HepG2 (cell line): ENCODE data around the gene GRB2. TPM values are rescaled to one million over a fixed set of nuclear protein-coding genes. Genes with fewer than 3 reads are reported as not detected.
A peak's percentile ranks its signal among the peaks of the same experiment; 100 is the strongest.

ENCODE experiments used
- EED ChIP-seq: sonication (generic); formaldehyde crosslinking; IDR thresholded peaks from 2 replicates; pipeline ENCODE4 v1.5.0; 2020; ENCODE audit warnings: mild to moderate bottlenecking, missing genetic modification reagents
- ESRRA ChIP-seq: sonication (generic); formaldehyde crosslinking; IDR thresholded peaks from 2 replicates; pipeline ENCODE4 v1.5.1; 2020; ENCODE audit warnings: mild to moderate bottlenecking, low read depth, missing genetic modification reagents
- GTF3A ChIP-seq: sonication (generic); formaldehyde crosslinking; conservative IDR thresholded peaks from 2 replicates; pipeline ENCODE4 v1.4.0; 2020; ENCODE audit warnings: mild to moderate bottlenecking, missing genetic modification reagents
- HDAC6 ChIP-seq: fragments of 200-600 bp; sonication (generic); IDR thresholded peaks from 2 replicates; pipeline ENCODE4 v1.7.0; 2017; ENCODE audit warnings: mild to moderate bottlenecking, antibody characterized with exemption, low read length, low read depth
- PHF5A ChIP-seq: IDR thresholded peaks from one replicate; pipeline ENCODE4 v1.6.1; 2018; ENCODE audit warnings: low read depth, missing genetic modification reagents; ENCODE audit not compliant: unreplicated experiment
- PRDM10 ChIP-seq: sonication (generic); formaldehyde crosslinking; IDR thresholded peaks from 2 replicates; pipeline ENCODE4 v1.4.0; 2020; ENCODE audit warnings: low read depth, missing genetic modification reagents
- REXO4 ChIP-seq: sonication (generic); formaldehyde crosslinking; IDR thresholded peaks from 2 replicates; pipeline ENCODE4 v1.8.0; 2022; ENCODE audit warnings: missing genetic modification reagents, mild to moderate bottlenecking, borderline replicate concordance
- RXRB ChIP-seq: IDR thresholded peaks from 2 replicates; pipeline ENCODE4 v1.6.1; 2016; ENCODE audit warnings: borderline replicate concordance, missing genetic modification reagents, missing compliant biosample characterization
- SOX13 ChIP-seq, 3 experiments: fragments of 450-650 bp in 1 of 3; sonication (generic) in 1 of 3; formaldehyde crosslinking in 1 of 3; IDR thresholded peaks in 2 of 3; conservative IDR thresholded peaks in 1 of 3; 2 replicates each; pipeline versions ENCODE4 v1.5.0 to v1.6.1; 2016 to 2020; ENCODE audit warnings: antibody characterized with exemption in 1 of 3, mild to moderate bottlenecking in 1 of 3, missing compliant biosample characterization in 1 of 3, missing genetic modification reagents in 1 of 3, moderate library complexity in 1 of 3
- SP2 ChIP-seq: sonication (generic); formaldehyde crosslinking; IDR thresholded peaks from 2 replicates; pipeline ENCODE4 v1.5.1; 2020; ENCODE audit warnings: mild to moderate bottlenecking, missing genetic modification reagents
- TERF1 ChIP-seq: sonication (generic); formaldehyde crosslinking; IDR thresholded peaks from 2 replicates; pipeline ENCODE4 v1.8.0; 2022; ENCODE audit warnings: mild to moderate bottlenecking, missing genetic modification reagents, moderate library complexity
- U2AF2 ChIP-seq: fragments of 200-400 bp; formaldehyde crosslinking; IDR thresholded peaks from 2 replicates; pipeline ENCODE4 v1.6.1; 2017; ENCODE audit warnings: low read depth, mild to moderate bottlenecking, low read length
- ZBTB37 ChIP-seq: sonication (generic); formaldehyde crosslinking; IDR thresholded peaks from 2 replicates; pipeline ENCODE4 v1.4.0; 2020; ENCODE audit warnings: mild to moderate bottlenecking, missing genetic modification reagents
- ZEB1 ChIP-seq: IDR thresholded peaks from 2 replicates; pipeline ENCODE4 v1.6.1; 2012; ENCODE audit warnings: mild to moderate bottlenecking, low read depth, inconsistent platforms; ENCODE audit not compliant: insufficient replicate concordance
- ZFP36L2 ChIP-seq: sonication (generic); formaldehyde crosslinking; IDR thresholded peaks from 2 replicates; pipeline ENCODE4 v1.4.0; 2020; ENCODE audit warnings: missing genetic modification reagents
- ZNF513 ChIP-seq: sonication (generic); formaldehyde crosslinking; conservative IDR thresholded peaks from 2 replicates; pipeline ENCODE4 v1.5.0; 2020; ENCODE audit warnings: missing genetic modification reagents
- ZNF569 ChIP-seq: sonication (generic); formaldehyde crosslinking; IDR thresholded peaks from 2 replicates; pipeline ENCODE4 v1.5.0; 2020; ENCODE audit warnings: mild to moderate bottlenecking, missing genetic modification reagents, moderate library complexity, borderline replicate concordance
- ZNF576 ChIP-seq: sonication (generic); formaldehyde crosslinking; IDR thresholded peaks from 2 replicates; pipeline ENCODE4 v1.4.0; 2020; ENCODE audit warnings: mild to moderate bottlenecking, missing genetic modification reagents
- ZSCAN31 ChIP-seq: sonication (generic); formaldehyde crosslinking; IDR thresholded peaks from 2 replicates; pipeline ENCODE4 v1.5.0; 2020; ENCODE audit warnings: low read depth, mild to moderate bottlenecking, missing genetic modification reagents
- polyA plus RNA-seq, 8 experiments: library from polyadenylated mRNA; depleted of rRNA in 3 of 8; stranded (reverse) in 7 of 8; unstranded in 1 of 8; fragments of >200 nt; fragmentation: Illumina TruSeq in 4 of 8; extraction: Trizol in 4 of 8; gene quantifications; 2 replicates each; pipeline versions ENCODE4 v1.2.1 to v1.2.3, GENCODE V29; 2011 to 2016; ENCODE audit warnings: low read depth in 4 of 8, missing spikeins in 1 of 8, mixed read lengths in 1 of 8; ENCODE audit not compliant: insufficient read depth in 1 of 8
- total RNA-seq, 5 experiments: library from RNA; depleted of rRNA; stranded (reverse); fragments of >200 nt; fragmentation: Illumina TruSeq; extraction: Trizol; gene quantifications; 2 replicates each; pipeline ENCODE4 v1.2.3, GENCODE V29; 2016; ENCODE audit warnings: low read depth in 1 of 5

GRB2 gene
- total and polyA plus RNA-seq, 2 of the 13 experiments (the other 11 are each of a cell fraction or from before 2014, with no cell fraction given) = 84.6 to 92.3 TPM

- TF ChIP-seq ZBTB37 (no peak), U2AF2 (no peak), TERF1 (CRISPR knock-in tag) (no peak), PRDM10 (CRISPR knock-in tag) (peak; percentile 74), GTF3A (no peak), PHF5A (CRISPR knock-in tag) (no peak), EED (CRISPR knock-in tag) (no peak), ZFP36L2 (CRISPR knock-in tag) (no peak), ESRRA (CRISPR knock-in tag) (peak; percentile 73), ZEB1 (peak; percentile 57), HDAC6 (no peak), ZSCAN31 (peak; percentile 62; the same call in 1 of the 2 replicates), RXRB (CRISPR knock-in tag) (peak; percentile 92), ZNF513 (CRISPR knock-in tag) (no peak), SOX13 (IDR thresholded peaks at IDR 0.05) (peak; percentile 25; the same call in 1 of the 2 replicates), SOX13 (CRISPR knock-in tag; conservative IDR thresholded peaks at IDR 0.05 in 1 of 2, IDR thresholded peaks at IDR 0.05 in 1 of 2) (peak in 1 of 2 experiments; percentile 95; a peak in 2 of 4 replicates), ZNF569 (CRISPR knock-in tag) (no peak), ZNF576 (CRISPR knock-in tag) (no peak), REXO4 (CRISPR knock-in tag) (no peak), SP2 (CRISPR knock-in tag) (no peak)
Observed at GRCh38 chr17:75295201-75296158, 110.0 kb downstream of the GRB2 start (continued).
